ENCODE results near the gene FNIP2. TPM values are rescaled to one million over a fixed set of nuclear protein-coding genes. Genes with fewer than 3 reads are reported as not detected.

FNIP2 gene
- total and polyA plus RNA-seq, 4 donors, result 8.8 to 88.7 (median 23.5) TPM

GRCh38 chr4:158869761-158870160 is 100.9 kb downstream of the FNIP2 start:
- TF ChIP-seq CTCF (IDR thresholded peaks at IDR 0.05; ENCODE audit: low read depth, low read length, missing input control) (no peak), FOXA1 (IDR thresholded peaks at IDR 0.05) (no peak), HNF4G (IDR thresholded peaks at IDR 0.05) (no peak), NR2F2 (IDR thresholded peaks at IDR 0.05) (no peak), ZBTB33 (IDR thresholded peaks at IDR 0.05) (no peak), TAF1 (conservative IDR thresholded peaks at IDR 0.05) (no peak), MAX (IDR thresholded peaks at IDR 0.05) (no peak), HNF4A (conservative IDR thresholded peaks at IDR 0.05) (no peak), EGR1 (IDR thresholded peaks at IDR 0.05; ENCODE audit: low read depth in 2 of 2) (no peak)
- Histone ChIP-seq H3K9ac (ENCODE audit: low read depth in 1 of 2, low read length in 2 of 2) (no peak overlapping the region), H3K27me3 (ENCODE audit: control insufficient read depth in 4 of 4, insufficient read depth in 4 of 4, low read length in 3 of 4) (no peaks in the 10 kb centered on the region), H3K27ac (ENCODE audit: low read depth in 1 of 2, low read length in 2 of 2) (no peak overlapping the region), H3K36me3 (ENCODE audit: control insufficient read depth in 4 of 4, insufficient read depth in 3 of 4, low read depth in 1 of 4, low read length in 3 of 4) (peaks cover 7 to 32% (median 23%) of the 10 kb centered on the region in 4 donors), H3K4me3 (ENCODE audit: low read depth in 1 of 3, low read length in 3 of 3) (no peak overlapping the region), H3K4me1 (ENCODE audit: control insufficient read depth in 4 of 4, insufficient read depth in 4 of 4, low read length in 3 of 4) (peaks cover 0 to 13% (median 4%) of the 10 kb centered on the region in 4 donors), H3K9me3 (ENCODE audit: control insufficient read depth in 4 of 4, low read length in 3 of 4) (no peaks in the 10 kb centered on the region)
- DNase-seq (ENCODE audit: low spot score), result no peak
- WGBS, result 94% methylated on average over 7 of the region's 7 CpGs

GRCh38 chr4:158870282-158870625 is 101.4 kb downstream of the FNIP2 start:
- H3K4me1 ChIP-seq (ENCODE audit: control insufficient read depth in 4 of 4, insufficient read depth in 4 of 4, low read length in 3 of 4), result peaks cover 0 to 17% (median 7%) of the 10 kb centered on the region in 4 donors
- no peaks in the 10 kb centered on the region for H3K9me3 ChIP-seq (ENCODE audit: control insufficient read depth in 4 of 4, low read length in 3 of 4)
- peaks cover 7 to 32% (median 23%) of the 10 kb centered on the region in 4 donors for H3K36me3 ChIP-seq (ENCODE audit: control insufficient read depth in 4 of 4, insufficient read depth in 3 of 4, low read depth in 1 of 4, low read length in 3 of 4)
- H3K4me3 ChIP-seq (ENCODE audit: low read depth in 1 of 3, low read length in 3 of 3), result no peak overlapping the region
- DNase-seq (ENCODE audit: low spot score), result no peak
- TF ChIP-seq ZBTB33 (IDR thresholded peaks at IDR 0.05) (no peak), FOXA1 (IDR thresholded peaks at IDR 0.05) (no peak), RAD21 (IDR thresholded peaks at IDR 0.05) (no peak)
- 91% methylated on average over 4 of the region's 4 CpGs for WGBS
- no peaks in the 10 kb centered on the region for H3K27me3 ChIP-seq (ENCODE audit: control insufficient read depth in 4 of 4, insufficient read depth in 4 of 4, low read length in 3 of 4)
- H3K9ac ChIP-seq (ENCODE audit: low read depth in 1 of 2, low read length in 2 of 2), result no peak overlapping the region
- no peak overlapping the region for H3K27ac ChIP-seq (ENCODE audit: low read depth in 1 of 2, low read length in 2 of 2)

GRCh38 chr4:158870626-158871334 is 102.0 kb downstream of the FNIP2 start:
- Histone ChIP-seq H3K27ac (ENCODE audit: low read depth in 1 of 2, low read length in 2 of 2) (no peak overlapping the region), H3K4me3 (ENCODE audit: low read depth in 1 of 3, low read length in 3 of 3) (no peak overlapping the region), H3K36me3 (ENCODE audit: control insufficient read depth in 4 of 4, insufficient read depth in 3 of 4, low read depth in 1 of 4, low read length in 3 of 4) (peaks cover 7 to 32% (median 23%) of the 10 kb centered on the region in 4 donors), H3K4me1 (ENCODE audit: control insufficient read depth in 4 of 4, insufficient read depth in 4 of 4, low read length in 3 of 4) (peaks cover 0 to 23% (median 9%) of the 10 kb centered on the region in 4 donors), H3K9ac (ENCODE audit: low read depth in 1 of 2, low read length in 2 of 2) (no peak overlapping the region), H3K9me3 (ENCODE audit: control insufficient read depth in 4 of 4, low read length in 3 of 4) (no peaks in the 10 kb centered on the region), H3K27me3 (ENCODE audit: control insufficient read depth in 4 of 4, insufficient read depth in 4 of 4, low read length in 3 of 4) (no peaks in the 10 kb centered on the region)
- DNase-seq (ENCODE audit: low spot score), result no peak
- 78% methylated on average over 8 of the region's 8 CpGs for WGBS
- no peak for TF ChIP-seq NR2F2 (IDR thresholded peaks at IDR 0.05)
- no peak for TF ChIP-seq GABPA (IDR thresholded peaks at IDR 0.05 in 1 of 2, conservative IDR thresholded peaks at IDR 0.05 in 1 of 2)

All from liver (tissue), 9 donors.